Endodermal cell (in vitro differentiated cells): Measurements from ENCODE around the gene GRHL1. TPM values are rescaled to one million over a fixed set of nuclear protein-coding genes. Genes with fewer than 3 reads are reported as not detected.

Experiments used
- DNase-seq: peaks from one replicate; pipeline ENCODE4 v3.0.0-alpha.2; 2017
- H3K27ac ChIP-seq: 2 replicates; pipeline ENCODE4 v1.5.1; 2013; ENCODE audit warnings: mild to moderate bottlenecking, low read depth, low read length, moderate library complexity
- H3K27me3 ChIP-seq: 2 replicates; pipeline ENCODE4 v1.6.1; 2013; ENCODE audit warnings: mild to moderate bottlenecking, low read length, moderate library complexity; ENCODE audit not compliant: insufficient read depth, control insufficient read depth, poor library complexity, severe bottlenecking
- H3K36me3 ChIP-seq: 2 replicates; pipeline ENCODE4 v1.7.0; 2013; ENCODE audit warnings: mild to moderate bottlenecking, low read length, moderate library complexity; ENCODE audit not compliant: control insufficient read depth, insufficient read depth
- H3K4me1 ChIP-seq: one replicate; pipeline ENCODE4 v1.7.0; 2013; ENCODE audit warnings: low read length; ENCODE audit not compliant: control insufficient read depth, insufficient read depth
- H3K4me3 ChIP-seq: 2 replicates; pipeline ENCODE4 v1.5.1; 2013; ENCODE audit warnings: mild to moderate bottlenecking, low read length, moderate library complexity
- H3K9ac ChIP-seq: 2 replicates; pipeline ENCODE4 v1.6.1; 2013; ENCODE audit warnings: mild to moderate bottlenecking, low read length, moderate library complexity; ENCODE audit not compliant: poor library complexity, severe bottlenecking; ENCODE audit errors: extremely low read depth
- H3K9me3 ChIP-seq: 2 replicates; pipeline ENCODE4 v1.6.1; 2013; ENCODE audit warnings: mild to moderate bottlenecking, low read length, moderate library complexity; ENCODE audit not compliant: control insufficient read depth
- H3K27ac Mint-ChIP-seq: 2 replicates; pipeline ENCODE4 v1.8.0; 2020; ENCODE audit warnings: mixed read lengths
- H3K27me3 Mint-ChIP-seq: 2 replicates; pipeline ENCODE4 v1.8.0; 2021; ENCODE audit warnings: mild to moderate bottlenecking, mixed read lengths; ENCODE audit not compliant: insufficient read depth
- H3K36me3 Mint-ChIP-seq: 2 replicates; pipeline ENCODE4 v1.8.0; 2020; ENCODE audit warnings: low read depth, mixed read lengths
- H3K4me1 Mint-ChIP-seq: 2 replicates; pipeline ENCODE4 v1.8.0; 2020; ENCODE audit warnings: mixed read lengths
- H3K4me3 Mint-ChIP-seq: 2 replicates; pipeline ENCODE4 v1.8.0; 2020; ENCODE audit warnings: mild to moderate bottlenecking, moderate library complexity, mixed read lengths
- H3K9me3 Mint-ChIP-seq: 2 replicates; pipeline ENCODE4 v1.8.0; 2020; ENCODE audit warnings: mild to moderate bottlenecking, mixed read lengths
- CTCF ChIP-seq: fragments of 200-600 bp; sonication (generic); conservative IDR thresholded peaks from 2 replicates; pipeline ENCODE4 v1.5.0; 2021; ENCODE audit warnings: antibody characterized with exemption, mild to moderate bottlenecking
- WGBS, 2 experiments: methylation state at CpG; one replicate each; pipeline versions ENCODE4 v1.1.5 to v1.1.7; 2013; ENCODE audit warnings: missing lambda C conversion rate in 2 of 2, mixed read lengths in 1 of 2; ENCODE audit not compliant: insufficient coverage in 1 of 2, insufficient read length in 1 of 2; 5-methylcytosine and 5-hydroxymethylcytosine counted together
- total RNA-seq, 2 donors: library from RNA; stranded (reverse); fragmentation: NEBNext Ultra II Directional in 1 of 2; extraction: Animal tissue kit (Norgen Biotek cat#: 25700) in 1 of 2; gene quantifications; 2 replicates in 1 of 2; 3 replicates in 1 of 2; pipeline ENCODE4 v1.2.1, GENCODE V29; 2021

Gene GRHL1
- total RNA-seq, 2 donors from 2014 or later = 2.7 to 2.9 TPM

- no peaks in the 10 kb centered on the region for H3K9me3 ChIP-seq
- TF ChIP-seq CTCF = no peak
- no peaks in the 10 kb centered on the region for H3K27me3 ChIP-seq
- Mint-ChIP-seq H3K36me3 (no peaks in the 10 kb centered on the region), H3K4me3 (no peak overlapping the region), H3K4me1 (no peaks in the 10 kb centered on the region), H3K9me3 (no peaks in the 10 kb centered on the region), H3K27me3 (peaks cover 27% of the 10 kb centered on the region), H3K27ac (no peak overlapping the region)
- H3K36me3 ChIP-seq = no peaks in the 10 kb centered on the region
- 92 to 98% methylated on average over 13 to 16 of the region's 16 CpGs for WGBS, 2 experiments
- H3K27ac ChIP-seq = no peak overlapping the region
- no peaks in the 10 kb centered on the region for H3K4me1 ChIP-seq
- no peak overlapping the region for H3K4me3 ChIP-seq
- no peak for DNase-seq
- H3K9ac ChIP-seq = no peak overlapping the region
Measured at GRCh38 chr2:10039658-10040410, 88.3 kb downstream of the GRHL1 start.

GRCh38 chr2:10041711-10042110 is 90.2 kb downstream of the GRHL1 start:
- no peaks in the 10 kb centered on the region for H3K36me3 ChIP-seq
- peak overlapping the region; percentile 69 for H3K4me3 Mint-ChIP-seq
- no peak overlapping the region for H3K27ac ChIP-seq
- H3K4me1 Mint-ChIP-seq = no peaks in the 10 kb centered on the region
- no peaks in the 10 kb centered on the region for H3K9me3 Mint-ChIP-seq
- no peaks in the 10 kb centered on the region for H3K9me3 ChIP-seq
- H3K36me3 Mint-ChIP-seq = peaks cover 6% of the 10 kb centered on the region
- H3K4me3 ChIP-seq = no peak overlapping the region
- 92% methylated on average over 9 to 14 of the region's 14 CpGs for WGBS, 2 experiments
- no peak overlapping the region for H3K9ac ChIP-seq
- H3K4me1 ChIP-seq = no peaks in the 10 kb centered on the region
- H3K27ac Mint-ChIP-seq = no peak overlapping the region
- no peak for TF ChIP-seq CTCF
- peak; percentile 45 for DNase-seq
- H3K27me3 ChIP-seq = no peaks in the 10 kb centered on the region
- peaks cover 27% of the 10 kb centered on the region for H3K27me3 Mint-ChIP-seq

GRCh38 chr2:10042301-10043161 is 91.0 kb downstream of the GRHL1 start:
- H3K27ac Mint-ChIP-seq = peak overlapping the region; percentile 87
- H3K4me3 ChIP-seq = peak overlapping the region; percentile 81
- 9 to 14% methylated on average over 33 to 51 of the region's 54 CpGs for WGBS, 2 experiments
- peak; percentile 91 for DNase-seq
- no peaks in the 10 kb centered on the region for H3K4me1 Mint-ChIP-seq
- TF ChIP-seq CTCF = peak; percentile 43
- peak overlapping the region; percentile 69 for H3K4me3 Mint-ChIP-seq
- H3K27me3 ChIP-seq = no peaks in the 10 kb centered on the region
- H3K4me1 ChIP-seq = no peaks in the 10 kb centered on the region
- H3K9me3 ChIP-seq = no peaks in the 10 kb centered on the region
- peak overlapping the region; percentile 71 for H3K9ac ChIP-seq
- no peaks in the 10 kb centered on the region for H3K9me3 Mint-ChIP-seq
- H3K27me3 Mint-ChIP-seq = peaks cover 27% of the 10 kb centered on the region
- no peak overlapping the region for H3K27ac ChIP-seq
- H3K36me3 ChIP-seq = no peaks in the 10 kb centered on the region
- H3K36me3 Mint-ChIP-seq = peaks cover 8% of the 10 kb centered on the region
